IMR-90 (cell line): ENCODE results near the gene SCNM1. TPM values are rescaled to one million over a fixed set of nuclear protein-coding genes. Genes with fewer than 3 reads are reported as not detected.
"Not testable (repeated sequence)": the region's sequence is repeated elsewhere in the genome, so short reads cannot be mapped to it uniquely, and the experiment has no call there.

Source experiments
- ATAC-seq: fragments of 200-7000 bp; cut with Tn5 transposase; 2 replicates; pipeline ENCODE4 v1.9.1; 2020; ENCODE audit warnings: low read depth, mild to moderate bottlenecking, moderate library complexity
- BruUV-seq: library from RNA; stranded (reverse); fragments of 400-500 nt; replicated peaks from 2 replicates; lab custom pipeline; 2021; lab: Mats Ljungman, UMichigan
- CTCF ChIA-PET: fragments of 300-600 bp; formaldehyde crosslinking; extraction: SDS; loops from one replicate; lab custom pipeline; 2021; ENCODE audit warnings: antibody characterized with exemption; lab: Yijun Ruan, JAX
- POLR2A ChIA-PET: fragments of 300-600 bp; sonication (Branson Sonifier 250); formaldehyde crosslinking; loops from one replicate; lab custom pipeline; 2022; ENCODE audit warnings: antibody characterized with exemption; ENCODE audit not compliant: unreplicated experiment; lab: Charles Lee
- DNase-seq: peaks from one replicate; pipeline ENCODE4 v3.0.0; 2013
- H2AFZ ChIP-seq: replicated peaks from 2 replicates; pipeline ENCODE3; 2013; ENCODE audit warnings: low read length, mild to moderate bottlenecking; ENCODE audit not compliant: poor library complexity
- H2AK5ac ChIP-seq: 2 replicates; pipeline ENCODE4 v1.6.1; 2013; ENCODE audit warnings: low read depth, low read length, inconsistent platforms
- H2AK9ac ChIP-seq: replicated peaks from 2 replicates; pipeline ENCODE3; 2013; ENCODE audit warnings: mild to moderate bottlenecking, low read depth, low read length, moderate library complexity; ENCODE audit not compliant: poor library complexity
- H2BK120ac ChIP-seq: 2 replicates; pipeline ENCODE4 v1.6.1; 2013; ENCODE audit warnings: low read depth, low read length, inconsistent platforms
- H2BK15ac ChIP-seq: 3 replicates; pipeline ENCODE4 v1.6.1; 2013; ENCODE audit warnings: low read depth, low read length, inconsistent platforms
- H2BK20ac ChIP-seq: 2 replicates; pipeline ENCODE4 v1.6.1; 2013; ENCODE audit warnings: low read depth, mild to moderate bottlenecking, inconsistent platforms, low read length, moderate library complexity
- H2BK5ac ChIP-seq: 2 replicates; pipeline ENCODE4 v1.6.1; 2013; ENCODE audit warnings: mild to moderate bottlenecking, low read depth, low read length, inconsistent platforms; ENCODE audit not compliant: poor library complexity, severe bottlenecking
- H3K14ac ChIP-seq: replicated peaks from 2 replicates; pipeline ENCODE4 v1.6.1; 2013; ENCODE audit warnings: low read depth, low read length, inconsistent platforms
- H3K18ac ChIP-seq: 2 replicates; pipeline ENCODE4 v1.6.1; 2013; ENCODE audit warnings: low read depth, low read length, control low read depth
- H3K23ac ChIP-seq: 2 replicates; pipeline ENCODE4 v1.6.1; 2013; ENCODE audit warnings: low read depth, low read length, inconsistent platforms
- H3K27ac ChIP-seq: 2 replicates; pipeline ENCODE4 v1.5.1; 2013; ENCODE audit warnings: mild to moderate bottlenecking, control low read depth, low read length; ENCODE audit not compliant: insufficient read depth
- H3K27me3 ChIP-seq: 2 replicates; pipeline ENCODE4 v1.6.1; 2013; ENCODE audit warnings: low read length; ENCODE audit not compliant: control insufficient read depth, insufficient read depth
- H3K36me3 ChIP-seq: 2 replicates; pipeline ENCODE4 v1.6.1; 2013; ENCODE audit warnings: low read length, mixed read lengths; ENCODE audit not compliant: control insufficient read depth, insufficient read depth
- H3K4ac ChIP-seq: 2 replicates; pipeline ENCODE4 v1.6.1; 2013; ENCODE audit warnings: low read depth, low read length, inconsistent platforms
- H3K4me1 ChIP-seq: 2 replicates; pipeline ENCODE4 v1.6.1; 2013; ENCODE audit warnings: low read length, mixed read lengths; ENCODE audit not compliant: control insufficient read depth, insufficient read depth
- H3K4me2 ChIP-seq: 2 replicates; pipeline ENCODE4 v1.6.1; 2013; ENCODE audit warnings: low read depth, mild to moderate bottlenecking, control low read depth, low read length, moderate library complexity
- H3K4me3 ChIP-seq: 2 replicates; pipeline ENCODE4 v1.5.1; 2013; ENCODE audit warnings: low read depth, mild to moderate bottlenecking, control low read depth, low read length, moderate library complexity; ENCODE audit not compliant: insufficient read depth
- H3K56ac ChIP-seq: 2 replicates; pipeline ENCODE4 v1.6.1; 2013; ENCODE audit warnings: low read length, inconsistent platforms; ENCODE audit not compliant: insufficient read depth; ENCODE audit errors: extremely low read depth
- H3K79me1 ChIP-seq, 2 experiments: 2 replicates each; pipeline ENCODE4 v1.6.1; 2013; ENCODE audit warnings: low read length in 2 of 2, inconsistent platforms in 1 of 2, low read depth in 1 of 2
- H3K9ac ChIP-seq: 2 replicates; pipeline ENCODE4 v1.6.1; 2013; ENCODE audit warnings: low read depth, low read length, control low read depth
- H3K9me1 ChIP-seq: 2 replicates; pipeline ENCODE4 v1.6.1; 2013; ENCODE audit warnings: low read length, inconsistent platforms; ENCODE audit not compliant: insufficient read depth
- H3K9me3 ChIP-seq: 2 replicates; pipeline ENCODE4 v1.6.1; 2013; ENCODE audit warnings: low read length; ENCODE audit not compliant: control insufficient read depth, insufficient read depth
- H4K20me1 ChIP-seq: 2 replicates; pipeline ENCODE4 v1.6.1; 2013; ENCODE audit warnings: low read length, inconsistent platforms; ENCODE audit not compliant: insufficient read depth
- H4K5ac ChIP-seq: 2 replicates; pipeline ENCODE4 v1.6.1; 2013; ENCODE audit warnings: mild to moderate bottlenecking, low read depth, low read length, control low read depth
- H4K8ac ChIP-seq, 2 experiments: 2 replicates each; pipeline ENCODE4 v1.6.1; 2013; ENCODE audit warnings: low read depth in 2 of 2, low read length in 2 of 2, control low read depth in 1 of 2, inconsistent platforms in 1 of 2
- H4K91ac ChIP-seq: 2 replicates; pipeline ENCODE4 v1.6.1; 2013; ENCODE audit warnings: low read depth, low read length, inconsistent platforms; ENCODE audit not compliant: insufficient read depth
- CEBPB ChIP-seq: IDR thresholded peaks from 2 replicates; pipeline ENCODE4 v1.6.1; 2012; ENCODE audit warnings: low read depth, low read length, improper control_type of control experiment
- CHD1 ChIP-seq: IDR thresholded peaks from 2 replicates; pipeline ENCODE4 v1.6.1; 2012; ENCODE audit warnings: low read depth, low read length, improper control_type of control experiment
- FOS ChIP-seq: fragments of 150-350 bp; IDR thresholded peaks from 2 replicates; pipeline ENCODE4 v1.6.1; 2016; ENCODE audit warnings: low read depth, low read length
- MAFK ChIP-seq: IDR thresholded peaks from 2 replicates; pipeline ENCODE4 v1.6.1; 2012; ENCODE audit warnings: low read depth, low read length, improper control_type of control experiment
- NFE2L2 ChIP-seq: fragments of 150-350 bp; IDR thresholded peaks from 2 replicates; pipeline ENCODE4 v1.6.1; 2016; ENCODE audit warnings: low read depth, mild to moderate bottlenecking, low read length
- WGBS, 2 experiments: methylation state at CpG; one replicate each; pipeline versions ENCODE4 v1.1.5 to v1.1.7; 2013; ENCODE audit warnings: missing lambda C conversion rate in 2 of 2; ENCODE audit not compliant: insufficient read length in 1 of 2; ENCODE audit errors: extremely low coverage in 2 of 2; 5-methylcytosine and 5-hydroxymethylcytosine counted together
- dilution Hi-C: fragments of 300-500 bp; cut with HindIII; formaldehyde crosslinking; loops from one replicate; pipeline ENCODE4 v1.14.3; 2018; ENCODE audit warnings: low sequenced_read_pairs; ENCODE audit not compliant: unreplicated experiment
- in situ Hi-C: fragments of 300-500 bp; cut with MboI; formaldehyde crosslinking; loops from 3 replicates; pipeline ENCODE4 v1.14.3; 2019; ENCODE audit warnings: low sequenced_read_pairs, inconsistent platforms, mixed read lengths
- intact Hi-C: fragments of 100-400 bp; cut with micrococcal nuclease; formaldehyde crosslinking; loops from 2 replicates; pipeline ENCODE4 v1.10.0; 2022
- polyA plus RNA-seq, 3 experiments: library from polyadenylated mRNA; depleted of rRNA; stranded (reverse); fragments of >200 nt; gene quantifications; 2 replicates each; pipeline ENCODE4 v1.2.3, GENCODE V29; 2012; ENCODE audit warnings: low replicate concordance in 1 of 3
- total RNA-seq: library from RNA; depleted of rRNA; stranded (reverse); fragments of >200 nt; gene quantifications from 2 replicates; pipeline ENCODE4 v1.2.3, GENCODE V29; 2012

Gene SCNM1
- total and polyA plus RNA-seq, 2 of the 4 experiments (the other 2 are of a cell fraction) = 27.4 to 33.2 TPM

DNA sequence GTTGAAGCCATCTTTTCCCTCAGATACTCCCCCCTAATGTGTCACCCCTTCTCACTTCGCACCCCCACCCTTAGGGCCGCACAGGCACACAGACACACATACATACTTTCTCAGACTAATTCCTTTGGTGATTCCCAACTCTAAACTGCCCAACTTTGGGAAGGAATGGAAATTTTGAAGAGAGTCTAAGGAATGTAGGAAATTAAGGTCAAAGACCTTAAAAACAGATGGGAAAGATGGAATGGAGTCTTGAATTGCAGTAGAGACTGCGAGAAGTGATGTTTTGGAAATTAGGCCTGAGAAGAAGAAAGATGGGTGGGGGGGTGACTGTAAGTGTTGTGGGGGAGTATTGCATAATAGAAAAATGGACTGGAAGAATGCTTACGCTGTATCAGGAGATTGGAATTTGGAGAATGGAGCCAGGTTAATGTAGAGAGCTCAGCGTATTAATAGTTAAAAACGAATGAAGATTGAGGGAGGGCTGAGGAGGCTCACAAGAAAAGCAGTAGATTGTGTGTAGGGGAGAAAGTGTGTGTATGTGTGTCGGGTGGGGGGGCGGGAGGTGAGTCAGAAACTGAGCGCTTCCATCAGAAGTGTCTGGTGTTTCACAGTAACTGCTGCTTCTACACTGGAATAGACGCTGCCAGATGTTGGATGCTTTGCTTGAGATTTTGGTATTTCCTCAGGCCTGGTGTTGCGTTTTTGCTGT lies 34.1 kb downstream of the SCNM1 start:
- H3K4me1 ChIP-seq = peaks cover 5% of the 10 kb centered on the region; the same call in 1 of the 2 replicates
- peaks cover 7% of the 10 kb centered on the region; the same call in 1 of the 2 replicates for H3K9me1 ChIP-seq
- H3K79me1 ChIP-seq = peaks cover 7 to 30% of the 10 kb centered on the region in 2 experiments; a peak in 3 of 4 replicates
- no peaks in the 10 kb centered on the region for H3K9me3 ChIP-seq
- H2BK20ac ChIP-seq = 0 out of 2 replicates have a peak overlapping the region, but pooled peaks have one; percentile 0
- peak overlapping the region; percentile 97 for H3K9ac ChIP-seq
- DNase-seq (peak; percentile 94), ATAC-seq (peak; percentile 35)
- peak overlapping the region; percentile 73 for H4K5ac ChIP-seq
- H3K36me3 ChIP-seq = peaks cover 10% of the 10 kb centered on the region
- H4K91ac ChIP-seq = peak overlapping the region; percentile 98
- POLR2A ChIA-PET = no interaction called here
- H3K4ac ChIP-seq = peak overlapping the region; percentile 99
- H3K27ac ChIP-seq = peak overlapping the region; percentile 96
- 0% methylated on average over 4 of the region's 11 CpGs; no CpG with 5 or more reads in 1 of the 2 experiments for WGBS, 2 experiments
- H3K23ac ChIP-seq = peak overlapping the region; percentile 99; the same call in 1 of the 2 replicates
- intact Hi-C loops = loop anchor here (1.0 to 5.0 kb wide), 3 partner anchors 50 to 537 kb away; no protein-coding TSS in a partner anchor
- H3K4me3 ChIP-seq = peak overlapping the region; percentile 98
- no peaks in the 10 kb centered on the region for H3K27me3 ChIP-seq
- in situ Hi-C loops = loop anchor here (5.0 to 10.0 kb wide), 2 partner anchors 52 to 205 kb away; partner anchors contain the start of gene PSMD4
- H4K8ac ChIP-seq = peak overlapping the region; percentile 95 to 96
- peak overlapping the region; percentile 98 for H3K4me2 ChIP-seq
- H2BK15ac ChIP-seq = peak overlapping the region; percentile 23; the same call in 1 of the 3 replicates
- H3K14ac ChIP-seq = peak overlapping the region; percentile 100; the same call in 1 of the 2 replicates
- peak overlapping the region; percentile 89 for H2BK5ac ChIP-seq
- H2AK9ac ChIP-seq = peak overlapping the region; percentile 84
- H2AFZ ChIP-seq = no peak overlapping the region
- CTCF ChIA-PET = interaction anchor here (0.9 kb wide), 1 partner anchor 52 kb away, joined by 4 read pairs; no protein-coding TSS in a partner anchor
- peak overlapping the region; percentile 65; the same call in 1 of the 2 replicates for H3K18ac ChIP-seq
- H2BK120ac ChIP-seq = peak overlapping the region; percentile 69
- dilution Hi-C loops = no loop called here
- TF ChIP-seq CEBPB (peak; percentile 94), FOS (peak; percentile 30; the same call in 1 of the 2 replicates), CHD1 (no peak), NFE2L2 (no peak), MAFK (no peak)
- no TSS peak for BruUV-seq
- peak overlapping the region; percentile 100 for H2AK5ac ChIP-seq
- peak overlapping the region; percentile 82; the same call in 1 of the 2 replicates for H3K56ac ChIP-seq
- H4K20me1 ChIP-seq = peaks cover 51% of the 10 kb centered on the region

DNA sequence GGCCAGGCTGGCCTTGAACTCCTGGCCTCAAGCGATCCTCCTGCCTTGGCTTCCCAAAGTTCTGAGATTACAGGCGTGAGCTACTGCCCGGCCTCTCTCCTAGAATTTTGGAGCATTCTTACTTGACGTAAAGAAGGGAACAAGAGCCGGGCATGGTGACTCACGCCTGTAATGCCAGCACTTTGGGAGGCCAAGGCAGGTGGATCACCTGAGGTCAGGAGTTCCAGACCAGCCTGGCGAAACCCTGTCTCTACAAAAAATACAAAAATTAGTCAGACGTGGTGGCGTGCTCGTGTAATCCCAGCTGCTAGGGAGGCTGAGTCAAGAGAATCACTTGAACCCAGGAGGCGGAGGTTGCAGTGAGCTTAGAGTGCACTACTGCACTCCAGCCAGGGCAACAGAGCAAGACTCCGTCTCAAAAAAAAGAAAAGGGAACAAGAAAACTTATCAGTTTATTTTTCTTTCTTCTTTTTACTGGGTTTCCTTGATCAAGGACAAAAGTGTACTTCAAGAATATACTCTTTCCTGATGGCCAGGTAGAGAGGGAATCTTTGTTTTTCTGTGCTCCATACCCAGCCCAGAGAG lies 39.5 kb downstream of the SCNM1 start:
- H3K9me1 ChIP-seq, H3K14ac ChIP-seq, intact Hi-C loops, H4K8ac ChIP-seq, H3K4me2 ChIP-seq, H3K27ac ChIP-seq, H4K91ac ChIP-seq, H3K4me3 ChIP-seq, ATAC-seq, H2BK5ac ChIP-seq, H2AFZ ChIP-seq, DNase-seq, POLR2A ChIA-PET, H4K5ac ChIP-seq, H3K9me3 ChIP-seq, H2AK5ac ChIP-seq, H2AK9ac ChIP-seq, in situ Hi-C loops, H2BK120ac ChIP-seq, CTCF ChIA-PET, H3K18ac ChIP-seq, dilution Hi-C loops, H2BK15ac ChIP-seq, H3K56ac ChIP-seq, H3K9ac ChIP-seq, H3K27me3 ChIP-seq, H3K4me1 ChIP-seq, BruUV-seq, H3K23ac ChIP-seq, H3K4ac ChIP-seq, H2BK20ac ChIP-seq: not testable (repeated sequence)
- WGBS, 2 experiments = 97% methylated on average over 7 of the region's 12 CpGs; no CpG with 5 or more reads in 1 of the 2 experiments
- H3K79me1 ChIP-seq = peaks cover 0 to 50% of the 10 kb centered on the region in 2 experiments; a peak in 2 of 4 replicates
- peaks cover 79% of the 10 kb centered on the region for H4K20me1 ChIP-seq
- peaks cover 36% of the 10 kb centered on the region for H3K36me3 ChIP-seq
